IMR-90 (cell line): ENCODE results near the gene KRTAP10-3. TPM values are rescaled to one million over a fixed set of nuclear protein-coding genes. Genes with fewer than 3 reads are reported as not detected.

Experiments used
- ATAC-seq: fragments of 200-7000 bp; cut with Tn5 transposase; 2 replicates; pipeline ENCODE4 v1.9.1; 2020; ENCODE audit warnings: low read depth, mild to moderate bottlenecking, moderate library complexity
- BruUV-seq: library from RNA; stranded (reverse); fragments of 400-500 nt; replicated peaks from 2 replicates; lab custom pipeline; 2021; lab: Mats Ljungman, UMichigan
- CTCF ChIA-PET: fragments of 300-600 bp; formaldehyde crosslinking; extraction: SDS; loops from one replicate; lab custom pipeline; 2021; ENCODE audit warnings: antibody characterized with exemption; lab: Yijun Ruan, JAX
- POLR2A ChIA-PET: fragments of 300-600 bp; sonication (Branson Sonifier 250); formaldehyde crosslinking; loops from one replicate; lab custom pipeline; 2022; ENCODE audit warnings: antibody characterized with exemption; ENCODE audit not compliant: unreplicated experiment; lab: Charles Lee
- DNase-seq: peaks from one replicate; pipeline ENCODE4 v3.0.0; 2013
- H2AFZ ChIP-seq: replicated peaks from 2 replicates; pipeline ENCODE3; 2013; ENCODE audit warnings: low read length, mild to moderate bottlenecking; ENCODE audit not compliant: poor library complexity
- H2AK5ac ChIP-seq: 2 replicates; pipeline ENCODE4 v1.6.1; 2013; ENCODE audit warnings: low read depth, low read length, inconsistent platforms
- H2AK9ac ChIP-seq: replicated peaks from 2 replicates; pipeline ENCODE3; 2013; ENCODE audit warnings: mild to moderate bottlenecking, low read depth, low read length, moderate library complexity; ENCODE audit not compliant: poor library complexity
- H2BK120ac ChIP-seq: 2 replicates; pipeline ENCODE4 v1.6.1; 2013; ENCODE audit warnings: low read depth, low read length, inconsistent platforms
- H2BK15ac ChIP-seq: 3 replicates; pipeline ENCODE4 v1.6.1; 2013; ENCODE audit warnings: low read depth, low read length, inconsistent platforms
- H2BK20ac ChIP-seq: 2 replicates; pipeline ENCODE4 v1.6.1; 2013; ENCODE audit warnings: low read depth, mild to moderate bottlenecking, inconsistent platforms, low read length, moderate library complexity
- H2BK5ac ChIP-seq: 2 replicates; pipeline ENCODE4 v1.6.1; 2013; ENCODE audit warnings: mild to moderate bottlenecking, low read depth, low read length, inconsistent platforms; ENCODE audit not compliant: poor library complexity, severe bottlenecking
- H3K14ac ChIP-seq: replicated peaks from 2 replicates; pipeline ENCODE4 v1.6.1; 2013; ENCODE audit warnings: low read depth, low read length, inconsistent platforms
- H3K18ac ChIP-seq: 2 replicates; pipeline ENCODE4 v1.6.1; 2013; ENCODE audit warnings: low read depth, low read length, control low read depth
- H3K23ac ChIP-seq: 2 replicates; pipeline ENCODE4 v1.6.1; 2013; ENCODE audit warnings: low read depth, low read length, inconsistent platforms
- H3K27ac ChIP-seq: 2 replicates; pipeline ENCODE4 v1.5.1; 2013; ENCODE audit warnings: mild to moderate bottlenecking, control low read depth, low read length; ENCODE audit not compliant: insufficient read depth
- H3K27me3 ChIP-seq: 2 replicates; pipeline ENCODE4 v1.6.1; 2013; ENCODE audit warnings: low read length; ENCODE audit not compliant: control insufficient read depth, insufficient read depth
- H3K36me3 ChIP-seq: 2 replicates; pipeline ENCODE4 v1.6.1; 2013; ENCODE audit warnings: low read length, mixed read lengths; ENCODE audit not compliant: control insufficient read depth, insufficient read depth
- H3K4ac ChIP-seq: 2 replicates; pipeline ENCODE4 v1.6.1; 2013; ENCODE audit warnings: low read depth, low read length, inconsistent platforms
- H3K4me1 ChIP-seq: 2 replicates; pipeline ENCODE4 v1.6.1; 2013; ENCODE audit warnings: low read length, mixed read lengths; ENCODE audit not compliant: control insufficient read depth, insufficient read depth
- H3K4me2 ChIP-seq: 2 replicates; pipeline ENCODE4 v1.6.1; 2013; ENCODE audit warnings: low read depth, mild to moderate bottlenecking, control low read depth, low read length, moderate library complexity
- H3K4me3 ChIP-seq: 2 replicates; pipeline ENCODE4 v1.5.1; 2013; ENCODE audit warnings: low read depth, mild to moderate bottlenecking, control low read depth, low read length, moderate library complexity; ENCODE audit not compliant: insufficient read depth
- H3K56ac ChIP-seq: 2 replicates; pipeline ENCODE4 v1.6.1; 2013; ENCODE audit warnings: low read length, inconsistent platforms; ENCODE audit not compliant: insufficient read depth; ENCODE audit errors: extremely low read depth
- H3K79me1 ChIP-seq, 2 experiments: 2 replicates each; pipeline ENCODE4 v1.6.1; 2013; ENCODE audit warnings: low read length in 2 of 2, inconsistent platforms in 1 of 2, low read depth in 1 of 2
- H3K9ac ChIP-seq: 2 replicates; pipeline ENCODE4 v1.6.1; 2013; ENCODE audit warnings: low read depth, low read length, control low read depth
- H3K9me1 ChIP-seq: 2 replicates; pipeline ENCODE4 v1.6.1; 2013; ENCODE audit warnings: low read length, inconsistent platforms; ENCODE audit not compliant: insufficient read depth
- H3K9me3 ChIP-seq: 2 replicates; pipeline ENCODE4 v1.6.1; 2013; ENCODE audit warnings: low read length; ENCODE audit not compliant: control insufficient read depth, insufficient read depth
- H4K20me1 ChIP-seq: 2 replicates; pipeline ENCODE4 v1.6.1; 2013; ENCODE audit warnings: low read length, inconsistent platforms; ENCODE audit not compliant: insufficient read depth
- H4K5ac ChIP-seq: 2 replicates; pipeline ENCODE4 v1.6.1; 2013; ENCODE audit warnings: mild to moderate bottlenecking, low read depth, low read length, control low read depth
- H4K8ac ChIP-seq, 2 experiments: 2 replicates each; pipeline ENCODE4 v1.6.1; 2013; ENCODE audit warnings: low read depth in 2 of 2, low read length in 2 of 2, control low read depth in 1 of 2, inconsistent platforms in 1 of 2
- H4K91ac ChIP-seq: 2 replicates; pipeline ENCODE4 v1.6.1; 2013; ENCODE audit warnings: low read depth, low read length, inconsistent platforms; ENCODE audit not compliant: insufficient read depth
- CEBPB ChIP-seq: IDR thresholded peaks from 2 replicates; pipeline ENCODE4 v1.6.1; 2012; ENCODE audit warnings: low read depth, low read length, improper control_type of control experiment
- MAFK ChIP-seq: IDR thresholded peaks from 2 replicates; pipeline ENCODE4 v1.6.1; 2012; ENCODE audit warnings: low read depth, low read length, improper control_type of control experiment
- POLR2A ChIP-seq: IDR thresholded peaks from 2 replicates; pipeline ENCODE4 v1.6.1; 2012; ENCODE audit warnings: mild to moderate bottlenecking, low read depth, low read length
- WGBS, 2 experiments: methylation state at CpG; one replicate each; pipeline versions ENCODE4 v1.1.5 to v1.1.7; 2013; ENCODE audit warnings: missing lambda C conversion rate in 2 of 2; ENCODE audit not compliant: insufficient read length in 1 of 2; ENCODE audit errors: extremely low coverage in 2 of 2; 5-methylcytosine and 5-hydroxymethylcytosine counted together
- dilution Hi-C: fragments of 300-500 bp; cut with HindIII; formaldehyde crosslinking; loops from one replicate; pipeline ENCODE4 v1.14.3; 2018; ENCODE audit warnings: low sequenced_read_pairs; ENCODE audit not compliant: unreplicated experiment
- in situ Hi-C: fragments of 300-500 bp; cut with MboI; formaldehyde crosslinking; loops from 3 replicates; pipeline ENCODE4 v1.14.3; 2019; ENCODE audit warnings: low sequenced_read_pairs, inconsistent platforms, mixed read lengths
- intact Hi-C: fragments of 100-400 bp; cut with micrococcal nuclease; formaldehyde crosslinking; loops from 2 replicates; pipeline ENCODE4 v1.10.0; 2022
- polyA plus RNA-seq, 3 experiments: library from polyadenylated mRNA; depleted of rRNA; stranded (reverse); fragments of >200 nt; gene quantifications; 2 replicates each; pipeline ENCODE4 v1.2.3, GENCODE V29; 2012; ENCODE audit warnings: low replicate concordance in 1 of 3
- total RNA-seq: library from RNA; depleted of rRNA; stranded (reverse); fragments of >200 nt; gene quantifications from 2 replicates; pipeline ENCODE4 v1.2.3, GENCODE V29; 2012

The KRTAP10-3 gene
- total and polyA plus RNA-seq, 2 of the 4 experiments (the other 2 are of a cell fraction) = not detected

DNA sequence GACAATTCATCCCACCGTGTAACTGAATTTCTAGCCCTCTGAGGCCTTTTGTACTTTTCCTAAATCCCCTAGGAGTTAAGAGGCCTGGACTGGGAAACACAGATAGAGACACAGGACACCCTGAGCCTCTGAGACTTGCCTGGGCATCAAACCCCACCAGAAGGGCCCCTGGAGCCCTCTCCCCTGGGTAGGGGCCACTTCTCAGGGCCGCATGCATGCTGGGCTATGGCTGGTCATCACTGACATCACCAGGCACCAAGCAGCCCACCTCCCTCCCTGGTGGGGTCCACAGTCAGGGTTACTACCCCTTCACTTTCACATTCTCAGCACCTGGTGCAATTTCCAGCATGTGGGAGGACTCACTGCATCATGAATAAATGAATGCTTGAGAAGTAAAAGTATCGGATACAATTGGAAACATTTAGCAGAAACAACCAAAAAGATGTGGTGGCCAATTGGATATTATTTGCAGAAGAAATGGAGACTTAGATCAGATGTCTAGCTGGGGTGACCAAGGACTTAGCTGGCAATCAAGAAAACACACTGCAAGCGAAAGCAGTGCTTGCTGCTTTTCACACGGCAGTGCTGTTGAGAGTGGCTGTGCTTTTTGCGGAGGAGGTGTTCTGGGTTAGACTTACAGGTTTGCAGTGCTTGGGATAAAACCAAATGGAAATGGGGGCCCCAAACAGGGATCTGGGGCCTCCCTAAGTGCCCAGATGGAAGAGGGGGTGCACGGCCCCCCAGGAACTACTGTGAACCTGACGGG lies 40.9 kb upstream of the KRTAP10-3 start:
- Histone ChIP-seq H3K4me1 (no peaks in the 10 kb centered on the region), H3K9me1 (no peaks in the 10 kb centered on the region), H2AK9ac (no peak overlapping the region), H3K18ac (no peak overlapping the region), H3K4ac (no peak overlapping the region), H3K4me3 (no peak overlapping the region), H4K91ac (no peak overlapping the region), H3K4me2 (no peak overlapping the region), H3K23ac (no peak overlapping the region), H4K5ac (no peak overlapping the region), H3K79me1 (no peaks in the 10 kb centered on the region), H2BK15ac (no peak overlapping the region), H3K9me3 (no peaks in the 10 kb centered on the region), H3K9ac (no peak overlapping the region), H3K14ac (no peak overlapping the region), H2AK5ac (no peak overlapping the region), H4K8ac (no peak overlapping the region), H2BK20ac (no peak overlapping the region), H3K27ac (no peak overlapping the region), H2BK120ac (no peak overlapping the region), H3K27me3 (peaks cover 4% of the 10 kb centered on the region), H3K56ac (no peak overlapping the region), H2AFZ (no peak overlapping the region), H3K36me3 (no peaks in the 10 kb centered on the region), H2BK5ac (no peak overlapping the region), H4K20me1 (no peaks in the 10 kb centered on the region)
- intact Hi-C loops (no loop called here), dilution Hi-C loops (no loop called here), in situ Hi-C loops (no loop called here)
- DNase-seq (no peak), ATAC-seq (no peak)
- BruUV-seq = no TSS peak
- ChIA-PET POLR2A (no interaction called here), CTCF (no interaction called here)
- 40% methylated on average over 1 of the region's 8 CpGs; no CpG with 5 or more reads in 1 of the 2 experiments for WGBS, 2 experiments
- TF ChIP-seq CEBPB (no peak), MAFK (no peak), POLR2A (no peak)
